NT2/D1 (cell line): ENCODE data around the gene PLA2G4D.

ENCODE experiments used
- DNase-seq: peaks from one replicate; pipeline ENCODE4 v3.0.0-alpha.2; 2011; ENCODE audit warnings: low read depth, low spot score
- H3K27me3 ChIP-seq: 2 replicates; pipeline ENCODE4 v1.6.0; 2011; ENCODE audit warnings: mild to moderate bottlenecking; ENCODE audit not compliant: insufficient read length, insufficient read depth
- H3K36me3 ChIP-seq: 2 replicates; pipeline ENCODE4 v1.6.1; 2011; ENCODE audit warnings: mild to moderate bottlenecking, low read length, mixed read lengths; ENCODE audit not compliant: insufficient read depth, insufficient read length
- H3K4me1 ChIP-seq: 2 replicates; pipeline ENCODE4 v1.5.1; 2011; ENCODE audit not compliant: insufficient read depth, insufficient read length
- H3K4me3 ChIP-seq: 2 replicates; pipeline ENCODE4 v1.5.1; 2011; ENCODE audit warnings: low read depth; ENCODE audit not compliant: insufficient read length
- H3K9ac ChIP-seq: 2 replicates; pipeline ENCODE4 v1.6.0; 2011; ENCODE audit warnings: low read depth; ENCODE audit not compliant: insufficient read length
- H3K9me3 ChIP-seq: 2 replicates; pipeline ENCODE4 v1.5.1; 2011; ENCODE audit warnings: mild to moderate bottlenecking, low read length; ENCODE audit not compliant: insufficient read depth
- SUZ12 ChIP-seq: IDR thresholded peaks from 2 replicates; pipeline ENCODE4 v1.6.1; 2011; ENCODE audit not compliant: insufficient read length, insufficient read depth; ENCODE audit errors: extremely low read depth
- YY1 ChIP-seq: IDR thresholded peaks from 2 replicates; pipeline ENCODE4 v1.6.1; 2011; ENCODE audit not compliant: insufficient read length, insufficient read depth
- ZNF274 ChIP-seq: IDR thresholded peaks from 2 replicates; pipeline ENCODE4 v1.6.1; 2011; ENCODE audit warnings: mild to moderate bottlenecking, low read depth, low read length

PLA2G4D gene

DNA sequence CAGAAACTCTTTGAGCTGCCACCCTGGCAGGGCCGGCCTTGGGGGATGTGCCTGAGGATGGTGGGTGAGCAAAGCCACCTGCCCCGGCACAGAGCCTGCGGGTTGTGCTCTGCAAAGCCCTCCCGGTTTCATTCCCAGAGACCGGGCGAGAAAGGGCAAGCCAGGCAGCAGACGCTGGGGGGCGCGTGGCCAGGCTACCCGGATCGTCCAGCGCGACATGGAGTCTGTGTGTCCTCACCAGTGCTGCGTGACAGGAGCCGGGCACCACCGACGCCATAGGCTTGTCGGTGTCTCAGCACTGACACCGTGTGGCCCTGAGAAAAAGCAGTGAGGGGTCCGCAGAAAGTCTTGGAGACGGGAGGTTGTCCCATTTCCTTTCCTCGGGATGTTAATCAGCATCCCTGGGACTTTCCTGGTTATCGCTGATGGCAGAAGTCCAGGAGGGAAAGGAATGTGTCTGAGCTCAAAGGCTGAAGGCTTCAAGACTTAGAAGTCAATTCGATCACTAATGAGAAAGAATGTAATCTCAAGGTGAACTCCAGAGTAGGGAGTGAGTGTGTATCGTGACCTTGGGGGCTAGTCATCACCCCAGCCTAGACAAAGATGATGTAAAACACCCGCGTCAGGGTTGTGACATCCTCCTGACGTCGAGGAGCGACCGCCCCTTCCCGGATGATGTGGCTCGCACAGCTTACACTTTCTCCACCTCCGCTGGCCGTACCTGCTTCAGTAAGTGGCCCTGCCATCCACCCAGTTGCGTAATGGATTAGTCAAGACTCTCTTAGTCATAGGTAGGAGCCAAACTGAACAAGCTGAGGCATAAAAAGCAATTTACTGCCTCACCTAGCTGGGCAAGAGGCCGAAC, 37.2 kb downstream of the PLA2G4D start:
- Histone ChIP-seq H3K4me3 (no peak overlapping the region), H3K36me3 (no peaks in the 10 kb centered on the region), H3K4me1 (peaks cover 4% of the 10 kb centered on the region), H3K9me3 (no peaks in the 10 kb centered on the region; the same call in 1 of the 2 replicates), H3K9ac (no peak overlapping the region), H3K27me3 (peaks cover 7% of the 10 kb centered on the region)
- DNase-seq: peak; percentile 67
- TF ChIP-seq YY1: no peak
- no peak for TF ChIP-seq ZNF274
- no peak for TF ChIP-seq SUZ12

- no peaks in the 10 kb centered on the region for H3K36me3 ChIP-seq
- H3K9ac ChIP-seq: no peak overlapping the region
- peaks cover 7% of the 10 kb centered on the region for H3K27me3 ChIP-seq
- no peak for DNase-seq
- H3K4me1 ChIP-seq: peaks cover 2% of the 10 kb centered on the region
- no peaks in the 10 kb centered on the region; the same call in 1 of the 2 replicates for H3K9me3 ChIP-seq
- TF ChIP-seq ZNF274 (no peak), SUZ12 (no peak), YY1 (no peak)
- no peak overlapping the region for H3K4me3 ChIP-seq
These were observed 40.4 kb downstream of the PLA2G4D start for GRCh38 chr15:42053914-42054313.

- Histone ChIP-seq H3K9me3 (no peaks in the 10 kb centered on the region; the same call in 1 of the 2 replicates), H3K36me3 (no peaks in the 10 kb centered on the region), H3K4me1 (peaks cover 2% of the 10 kb centered on the region), H3K9ac (no peak overlapping the region), H3K4me3 (no peak overlapping the region), H3K27me3 (peaks cover 7% of the 10 kb centered on the region)
- no peak for TF ChIP-seq SUZ12
- TF ChIP-seq YY1: no peak
- no peak for TF ChIP-seq ZNF274
- no peak for DNase-seq
These were observed 41.4 kb downstream of the PLA2G4D start for GRCh38 chr15:42053010-42053409.

GRCh38 chr15:42050484-42051255, 43.7 kb downstream of the PLA2G4D start:
- Histone ChIP-seq H3K4me3 (no peak overlapping the region), H3K36me3 (no peaks in the 10 kb centered on the region), H3K27me3 (no peaks in the 10 kb centered on the region), H3K9ac (no peak overlapping the region), H3K4me1 (no peaks in the 10 kb centered on the region), H3K9me3 (no peaks in the 10 kb centered on the region)
- TF ChIP-seq YY1 (no peak), ZNF274 (no peak), SUZ12 (no peak)
- no peak for DNase-seq

GRCh38 chr15:42048821-42049200, 45.6 kb downstream of the PLA2G4D start:
- TF ChIP-seq SUZ12: no peak
- Histone ChIP-seq H3K9ac (no peak overlapping the region), H3K9me3 (no peaks in the 10 kb centered on the region), H3K36me3 (no peaks in the 10 kb centered on the region), H3K4me1 (no peaks in the 10 kb centered on the region), H3K27me3 (no peaks in the 10 kb centered on the region), H3K4me3 (no peak overlapping the region)
- no peak for DNase-seq

DNA sequence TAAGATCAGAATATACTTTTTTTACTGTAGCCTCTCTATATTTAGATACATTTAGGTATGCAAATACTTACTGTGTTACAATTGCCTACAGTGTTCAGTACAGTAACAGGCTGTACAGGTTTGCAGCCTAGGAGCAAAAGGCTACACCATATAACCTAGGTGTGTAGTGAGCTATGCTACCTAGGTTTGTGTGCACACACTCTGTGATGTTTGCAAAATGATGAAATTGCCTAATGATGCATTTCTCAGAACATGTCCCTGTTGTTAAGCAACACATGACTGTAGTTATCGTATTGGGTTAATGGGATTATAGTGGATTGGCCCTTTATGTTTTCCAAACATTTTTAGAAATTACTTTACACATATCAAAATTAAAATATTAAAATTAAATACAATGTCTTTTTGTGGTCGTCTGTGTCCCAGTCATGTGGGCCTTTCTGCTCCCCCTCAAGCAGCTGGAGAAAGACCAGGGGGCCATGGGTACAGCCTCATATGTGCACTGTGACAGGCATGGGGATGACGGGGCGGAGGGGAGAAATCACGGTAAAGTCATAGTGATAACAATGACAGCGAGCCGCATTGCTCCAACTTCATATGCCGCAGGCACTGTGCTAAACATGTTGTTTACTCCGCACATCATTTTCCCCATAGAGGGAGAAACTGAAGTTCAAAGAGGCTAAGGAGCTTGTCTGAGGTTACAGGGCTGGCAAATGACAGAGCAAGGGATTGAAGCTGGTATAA, 46.1 kb downstream of the PLA2G4D start:
- H3K27me3 ChIP-seq: no peaks in the 10 kb centered on the region

DNA sequence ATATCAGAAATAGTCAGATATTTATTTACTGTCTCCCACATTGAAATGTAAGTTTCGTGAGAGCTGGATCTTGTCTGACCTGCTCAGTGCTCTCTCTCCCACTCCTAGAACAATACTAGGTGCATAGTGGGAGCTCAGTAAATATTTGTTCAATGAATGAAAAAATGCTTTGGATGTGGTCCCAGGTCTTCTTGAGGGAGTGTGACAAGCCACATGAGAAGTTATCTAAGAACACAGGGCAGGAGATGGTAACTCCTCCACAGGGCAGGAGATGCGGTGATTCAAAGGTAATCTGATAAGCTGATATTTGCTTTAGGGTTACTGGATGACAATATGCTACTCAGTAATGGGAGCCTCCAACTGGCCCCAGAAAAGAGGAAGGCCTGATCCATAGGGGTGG, 47.8 kb downstream of the PLA2G4D start:
- no peak for TF ChIP-seq YY1
- no peak for TF ChIP-seq ZNF274
- no peak for TF ChIP-seq SUZ12
- no peaks in the 10 kb centered on the region for H3K36me3 ChIP-seq
- no peaks in the 10 kb centered on the region for H3K9me3 ChIP-seq
- H3K9ac ChIP-seq: no peak overlapping the region
- H3K27me3 ChIP-seq: no peaks in the 10 kb centered on the region
- DNase-seq: no peak
- H3K4me1 ChIP-seq: no peaks in the 10 kb centered on the region
- no peak overlapping the region for H3K4me3 ChIP-seq

More for the DNA sequence above, 46.1 kb downstream of the PLA2G4D start:
- H3K9me3 ChIP-seq: no peaks in the 10 kb centered on the region
- no peak overlapping the region for H3K9ac ChIP-seq
- no peak for DNase-seq
- no peaks in the 10 kb centered on the region for H3K36me3 ChIP-seq
- no peaks in the 10 kb centered on the region for H3K4me1 ChIP-seq
- TF ChIP-seq YY1 (no peak), SUZ12 (no peak), ZNF274 (no peak)
- no peak overlapping the region for H3K4me3 ChIP-seq
